ENCODE results near the gene TBC1D13.

GRCh38 chr9:128771094-128771721 lies 15.8 kb upstream of the TBC1D13 start:
- TF ChIP-seq CTCF (IDR thresholded peaks at IDR 0.05; ENCODE audit: low read length) = no peak
- TF ChIP-seq EZH2 (IDR thresholded peaks at IDR 0.05; ENCODE audit: borderline replicate concordance, low read length) = no peak

All from OCI-LY1 (cell line).